NB4 (cell line): Measurements from ENCODE around the gene CDC42BPA.

Experiments used
- CTCF ChIP-seq: IDR thresholded peaks from one replicate; pipeline ENCODE4 v1.5.1; 2012; ENCODE audit warnings: low read depth, low read length
- POLR2A ChIP-seq: IDR thresholded peaks from 2 replicates; pipeline ENCODE4 v1.6.1; 2011; ENCODE audit warnings: mild to moderate bottlenecking; ENCODE audit not compliant: insufficient read length; ENCODE audit errors: extremely low read depth

- TF ChIP-seq POLR2A (no peak), CTCF (no peak)
Measured at GRCh38 chr1:227330279-227331076, 12.2 kb upstream of the CDC42BPA start.
